RWPE1 (cell line): ENCODE measurements around the gene RERE.

ENCODE experiments used
- CTCF ChIA-PET: fragments of 350-600 bp; sonication (Branson Sonifier 250); formaldehyde crosslinking; extraction: SDS; loops from one replicate; lab custom pipeline; 2021; lab: Yijun Ruan, JAX
- POLR2A ChIA-PET: fragments of 400-600 bp; formaldehyde crosslinking; extraction: SDS; loops from one replicate; lab custom pipeline; 2020; ENCODE audit warnings: antibody characterized with exemption; ENCODE audit not compliant: low non-redundant PET; lab: Yijun Ruan, JAX
- DNase-seq: peaks from one replicate; pipeline ENCODE4 v3.0.0; 2012; ENCODE audit warnings: low spot score
- H3K27ac ChIP-seq: fragments of 450-650 bp; 2 replicates; pipeline ENCODE4 v1.5.1; 2017
- TF ChIP-seq, protein P1 (sequence below): fragments of 450-650 bp; conservative IDR thresholded peaks from 2 replicates; pipeline ENCODE4 v1.5.1; 2017; ENCODE audit warnings: low read depth, mild to moderate bottlenecking

RERE gene

DNA sequence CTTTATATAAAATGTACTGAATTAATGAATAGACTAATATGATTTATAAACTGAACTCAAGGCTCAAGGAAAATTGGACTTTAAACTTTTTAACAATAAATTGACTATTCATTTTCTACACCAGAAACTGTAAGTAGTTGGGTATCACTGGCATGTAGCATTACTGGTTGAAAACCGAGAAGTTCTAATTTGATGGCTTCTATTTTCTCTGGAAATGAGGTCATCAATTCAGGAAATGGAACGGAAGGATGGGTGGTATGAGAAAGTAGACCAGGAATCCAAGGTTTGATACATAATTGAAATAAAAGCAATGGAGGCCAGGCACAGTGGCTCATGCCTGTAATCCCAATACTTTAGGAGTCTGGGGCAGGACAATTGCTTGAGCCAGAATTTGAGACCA is 50.4 kb downstream of the RERE start:
- CTCF ChIA-PET = no interaction called here
- POLR2A ChIA-PET = no interaction called here
- TF ChIP-seq, protein P1, sequence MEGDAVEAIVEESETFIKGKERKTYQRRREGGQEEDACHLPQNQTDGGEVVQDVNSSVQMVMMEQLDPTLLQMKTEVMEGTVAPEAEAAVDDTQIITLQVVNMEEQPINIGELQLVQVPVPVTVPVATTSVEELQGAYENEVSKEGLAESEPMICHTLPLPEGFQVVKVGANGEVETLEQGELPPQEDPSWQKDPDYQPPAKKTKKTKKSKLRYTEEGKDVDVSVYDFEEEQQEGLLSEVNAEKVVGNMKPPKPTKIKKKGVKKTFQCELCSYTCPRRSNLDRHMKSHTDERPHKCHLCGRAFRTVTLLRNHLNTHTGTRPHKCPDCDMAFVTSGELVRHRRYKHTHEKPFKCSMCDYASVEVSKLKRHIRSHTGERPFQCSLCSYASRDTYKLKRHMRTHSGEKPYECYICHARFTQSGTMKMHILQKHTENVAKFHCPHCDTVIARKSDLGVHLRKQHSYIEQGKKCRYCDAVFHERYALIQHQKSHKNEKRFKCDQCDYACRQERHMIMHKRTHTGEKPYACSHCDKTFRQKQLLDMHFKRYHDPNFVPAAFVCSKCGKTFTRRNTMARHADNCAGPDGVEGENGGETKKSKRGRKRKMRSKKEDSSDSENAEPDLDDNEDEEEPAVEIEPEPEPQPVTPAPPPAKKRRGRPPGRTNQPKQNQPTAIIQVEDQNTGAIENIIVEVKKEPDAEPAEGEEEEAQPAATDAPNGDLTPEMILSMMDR = no peak

DNA sequence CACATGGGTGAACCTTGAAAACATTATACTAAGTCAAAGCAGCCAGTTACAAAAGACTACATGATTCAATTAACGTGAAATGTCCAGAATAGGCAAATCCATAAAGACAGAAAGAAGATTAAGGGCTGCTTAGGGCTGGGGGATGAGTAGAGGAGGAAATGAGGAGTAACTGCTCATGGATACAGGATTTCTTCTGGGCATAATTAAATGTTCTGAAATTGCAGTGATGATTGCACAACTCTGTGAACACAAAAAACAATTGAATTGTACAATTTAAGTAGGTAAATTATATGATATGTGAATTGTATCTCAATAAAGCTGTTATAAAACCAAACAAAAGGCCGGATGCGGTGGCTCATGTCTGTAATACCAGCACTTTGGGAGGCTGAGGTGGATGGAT is 52.2 kb downstream of the RERE start:
- H3K27ac ChIP-seq = no peak overlapping the region
- TF ChIP-seq, protein P1 = no peak
- ChIA-PET CTCF (no interaction called here), POLR2A (no interaction called here)
- no peak for DNase-seq

More for the DNA sequence above, 50.4 kb downstream of the RERE start:
- no peak overlapping the region for H3K27ac ChIP-seq
- DNase-seq = no peak

DNA sequence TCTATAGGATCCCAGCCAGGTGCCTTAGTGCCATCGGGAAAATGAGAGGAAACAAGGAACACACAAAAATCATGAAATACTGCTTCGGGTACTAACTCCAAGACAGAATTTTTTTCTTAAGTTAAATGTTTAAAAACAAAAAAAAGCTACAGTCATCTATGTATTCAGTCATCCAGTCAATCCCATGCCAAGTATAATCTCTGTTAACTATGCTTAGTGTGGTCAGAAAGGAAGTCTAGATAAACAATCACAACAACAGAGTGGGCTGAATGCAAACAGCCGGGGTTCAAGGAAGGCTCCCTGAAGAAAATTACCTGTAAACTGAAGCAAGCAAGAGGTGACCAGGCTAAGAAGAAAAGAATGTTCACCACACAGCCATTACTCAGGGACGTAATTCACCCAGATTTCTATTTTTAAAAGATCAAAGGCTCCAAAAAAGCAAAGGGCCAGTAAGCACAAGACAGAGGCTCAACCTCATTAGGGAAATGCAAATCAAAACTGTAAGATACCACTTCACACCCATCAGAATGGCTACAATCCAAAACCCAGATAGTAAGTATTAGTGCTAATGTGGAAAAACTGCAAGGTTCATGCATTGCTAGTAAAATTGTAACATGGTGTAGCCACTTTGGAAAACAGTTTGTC is 53.0 kb downstream of the RERE start:
- TF ChIP-seq, protein P1 = no peak
- POLR2A ChIA-PET = no interaction called here
- DNase-seq = no peak
- CTCF ChIA-PET = no interaction called here
- no peak overlapping the region for H3K27ac ChIP-seq

DNA sequence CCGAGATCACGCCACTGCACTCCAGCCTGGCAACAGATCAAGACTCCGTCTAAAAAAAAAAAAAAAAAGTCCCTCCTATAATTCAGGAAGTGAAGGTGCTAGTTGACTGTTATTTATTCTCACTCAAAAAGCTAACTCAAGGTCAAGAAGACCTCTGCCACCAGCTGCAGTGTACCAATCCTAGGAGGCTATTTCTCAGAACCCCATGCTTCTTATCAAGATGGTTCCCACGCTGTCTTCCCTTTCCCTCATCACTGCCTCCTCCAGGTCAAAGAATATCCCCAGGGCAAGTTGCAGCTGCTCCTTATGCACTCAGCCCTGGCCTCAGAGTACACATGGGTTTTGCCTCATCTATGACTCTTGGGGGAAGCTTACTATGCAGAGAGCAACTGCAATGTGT is 53.6 kb downstream of the RERE start:
- TF ChIP-seq, protein P1 = no peak
- no peak for DNase-seq
- ChIA-PET POLR2A (no interaction called here), CTCF (no interaction called here)
- no peak overlapping the region for H3K27ac ChIP-seq

DNA sequence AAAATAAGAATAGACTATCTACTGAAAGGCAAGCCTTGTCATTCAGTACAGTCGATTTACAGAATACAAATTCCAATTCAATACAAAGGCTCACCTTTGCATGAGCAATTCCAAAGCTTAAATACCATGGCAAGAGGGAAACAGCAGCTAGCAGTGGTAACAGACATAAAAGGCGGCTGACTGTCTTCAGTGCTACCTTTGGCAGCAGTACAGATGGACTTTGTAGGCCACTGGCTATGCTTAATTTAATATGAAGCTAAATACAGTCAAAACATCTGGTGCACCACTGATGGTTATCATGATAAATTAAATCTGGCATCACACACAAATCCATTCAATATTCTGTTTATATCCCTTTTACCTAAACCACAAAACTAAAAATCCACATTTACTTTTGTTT is 62.4 kb downstream of the RERE start:
- ChIA-PET CTCF (no interaction called here), POLR2A (no interaction called here)
- no peak overlapping the region for H3K27ac ChIP-seq
- no peak for DNase-seq
- TF ChIP-seq, protein P1 = no peak

DNA sequence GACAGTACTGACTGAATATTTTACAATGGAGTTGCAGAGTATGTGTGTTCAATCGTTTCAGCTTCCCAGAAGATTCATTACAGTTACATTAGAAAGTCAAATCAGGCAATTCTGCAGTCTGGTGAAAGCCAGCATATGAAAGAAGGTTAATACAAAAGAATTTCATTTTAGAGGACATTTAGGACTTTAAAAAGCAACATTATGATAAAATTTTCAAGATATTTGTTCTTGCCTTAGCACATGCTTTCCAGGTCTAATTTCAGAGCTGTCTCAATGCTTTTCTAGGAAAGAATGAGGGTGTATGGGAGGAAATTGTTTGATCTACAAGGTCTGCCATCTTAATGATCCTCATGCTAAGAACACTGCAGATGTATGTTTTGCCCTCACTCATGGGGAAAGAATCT is 63.2 kb downstream of the RERE start:
- POLR2A ChIA-PET = no interaction called here
- CTCF ChIA-PET = no interaction called here
- TF ChIP-seq, protein P1 = no peak
- DNase-seq = no peak
- H3K27ac ChIP-seq = no peak overlapping the region

DNA sequence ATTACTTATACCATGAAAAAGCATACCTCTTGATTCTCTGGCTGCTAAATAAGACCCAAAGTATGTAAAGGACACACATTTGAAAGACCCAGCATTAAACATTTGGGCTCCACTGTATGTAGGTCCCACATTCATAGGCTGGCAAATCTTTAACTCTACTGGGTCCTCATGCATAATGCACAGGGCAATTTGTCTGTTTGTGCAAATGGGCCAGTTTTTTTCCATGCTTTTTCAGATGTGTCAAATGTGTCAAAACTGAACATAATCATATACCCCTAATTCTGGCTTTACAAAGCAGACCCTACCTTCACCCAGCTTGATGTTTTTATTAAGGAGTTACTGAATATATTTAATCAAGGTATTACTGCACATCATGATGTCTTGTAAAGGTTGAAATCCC is 63.7 kb downstream of the RERE start:
- ChIA-PET CTCF (no interaction called here), POLR2A (no interaction called here)
- TF ChIP-seq, protein P1 = no peak
- no peak for DNase-seq
- H3K27ac ChIP-seq = no peak overlapping the region
